GM21526 (cell line): ENCODE results near the gene CCR9.

Experiments
- ATAC-seq: cut with Tn5 transposase; IDR thresholded peaks from one replicate; pipeline ENCODE4 v1.9.1; 2021; ENCODE audit warnings: moderate library complexity; ENCODE audit not compliant: unreplicated experiment, low FRiP score

CCR9 gene

GRCh38 chr3:45906681-45907407 is 20.5 kb downstream of the CCR9 start:
- ATAC-seq, result no peak

GRCh38 chr3:45907769-45908705 is 21.7 kb downstream of the CCR9 start:
- ATAC-seq, result no peak

- ATAC-seq, result no peak
Measured at GRCh38 chr3:45908761-45909160, 22.4 kb downstream of the CCR9 start.

GRCh38 chr3:45909542-45909941 is 23.2 kb downstream of the CCR9 start:
- ATAC-seq, result no peak

- no peak for ATAC-seq
Measured at GRCh38 chr3:45910892-45911291, 24.5 kb downstream of the CCR9 start.

GRCh38 chr3:45911511-45912226 is 25.3 kb downstream of the CCR9 start:
- no peak for ATAC-seq

GRCh38 chr3:45912435-45912834 is 26.1 kb downstream of the CCR9 start:
- ATAC-seq, result no peak

GRCh38 chr3:45914362-45915058 is 28.2 kb downstream of the CCR9 start:
- no peak for ATAC-seq

- no peak for ATAC-seq
Measured at GRCh38 chr3:45915059-45915439, 28.7 kb downstream of the CCR9 start.

- peak; percentile 72 for ATAC-seq
Measured at GRCh38 chr3:45915518-45916231, 29.3 kb downstream of the CCR9 start.

GRCh38 chr3:45917146-45917898 is 31.0 kb downstream of the CCR9 start:
- ATAC-seq, result no peak

- no peak for ATAC-seq
Measured at GRCh38 chr3:45921158-45922038, 35.1 kb downstream of the CCR9 start.

- no peak for ATAC-seq
Measured at GRCh38 chr3:45922039-45922326, 35.6 kb downstream of the CCR9 start.

GRCh38 chr3:45922950-45923590 is 36.7 kb downstream of the CCR9 start:
- no peak for ATAC-seq

GRCh38 chr3:45923755-45924154 is 37.4 kb downstream of the CCR9 start:
- no peak for ATAC-seq

GRCh38 chr3:45927881-45928280 is 41.5 kb downstream of the CCR9 start:
- no peak for ATAC-seq

- ATAC-seq, result no peak
Measured at GRCh38 chr3:45929042-45929679, 42.8 kb downstream of the CCR9 start.
